M059J (cell line): ENCODE measurements around the gene MEGF6. TPM values are rescaled to one million over a fixed set of nuclear protein-coding genes. Genes with fewer than 3 reads are reported as not detected.

ENCODE experiments used
- DNase-seq: peaks from one replicate; pipeline ENCODE4 v3.0.0-alpha.2; 2012; ENCODE audit warnings: low read depth
- total RNA-seq: library from RNA; depleted of rRNA; stranded (reverse); fragments of >200 nt; shearing (Covaris generic); gene quantifications from 2 replicates; pipeline ENCODE4 v1.2.3, GENCODE V29; 2014; rRNA removed

MEGF6 gene
- total RNA-seq, 1 experiment from 2014 or later = 20.9 TPM

DNA sequence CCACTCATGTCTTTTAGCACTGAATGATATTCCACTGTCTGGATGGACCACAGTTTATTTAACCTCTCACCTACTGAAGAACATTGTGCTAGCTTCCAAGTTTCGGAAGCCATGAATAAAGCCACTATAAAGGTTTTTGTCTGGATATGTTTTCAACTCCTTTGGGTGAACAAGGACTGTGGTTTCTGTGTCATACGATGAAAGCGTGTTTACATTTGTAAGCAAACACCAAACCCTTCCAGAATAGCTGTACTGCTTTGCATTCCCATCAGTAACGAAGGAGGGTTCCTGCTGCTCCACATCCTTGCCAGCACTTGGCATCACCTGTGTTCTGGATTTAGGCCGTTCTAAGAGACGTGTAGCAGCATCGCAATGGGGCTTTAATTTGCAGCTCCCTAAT lies 167.5 kb downstream of the MEGF6 start:
- DNase-seq = peak; percentile 30

- no peak for DNase-seq
Observed at GRCh38 chr1:3442901-3443300, 168.4 kb downstream of the MEGF6 start.

DNA sequence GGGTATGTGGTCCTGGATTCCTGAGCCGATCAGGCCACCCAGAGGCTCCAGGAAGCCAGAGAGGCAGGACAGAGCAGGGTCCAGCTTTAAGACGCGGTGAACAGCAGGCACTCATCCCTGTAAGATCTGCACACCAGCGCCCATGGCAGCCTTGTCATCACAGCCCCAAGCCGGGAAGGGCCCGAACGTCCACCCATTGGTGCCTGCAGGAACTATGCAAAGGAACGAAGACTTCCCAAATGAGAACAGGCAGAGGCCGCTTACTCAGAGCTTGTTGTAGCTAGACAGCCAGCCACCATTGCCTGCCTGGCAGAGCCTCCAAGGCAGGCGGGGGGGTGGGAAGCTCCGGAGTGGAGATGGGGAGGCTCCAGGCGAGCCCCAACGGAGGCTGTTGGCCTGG lies 169.0 kb downstream of the MEGF6 start:
- no peak for DNase-seq

GRCh38 chr1:3441880-3442279 lies 169.4 kb downstream of the MEGF6 start:
- no peak for DNase-seq

- no peak for DNase-seq
Observed at GRCh38 chr1:3441410-3441847, 169.9 kb downstream of the MEGF6 start.

DNA sequence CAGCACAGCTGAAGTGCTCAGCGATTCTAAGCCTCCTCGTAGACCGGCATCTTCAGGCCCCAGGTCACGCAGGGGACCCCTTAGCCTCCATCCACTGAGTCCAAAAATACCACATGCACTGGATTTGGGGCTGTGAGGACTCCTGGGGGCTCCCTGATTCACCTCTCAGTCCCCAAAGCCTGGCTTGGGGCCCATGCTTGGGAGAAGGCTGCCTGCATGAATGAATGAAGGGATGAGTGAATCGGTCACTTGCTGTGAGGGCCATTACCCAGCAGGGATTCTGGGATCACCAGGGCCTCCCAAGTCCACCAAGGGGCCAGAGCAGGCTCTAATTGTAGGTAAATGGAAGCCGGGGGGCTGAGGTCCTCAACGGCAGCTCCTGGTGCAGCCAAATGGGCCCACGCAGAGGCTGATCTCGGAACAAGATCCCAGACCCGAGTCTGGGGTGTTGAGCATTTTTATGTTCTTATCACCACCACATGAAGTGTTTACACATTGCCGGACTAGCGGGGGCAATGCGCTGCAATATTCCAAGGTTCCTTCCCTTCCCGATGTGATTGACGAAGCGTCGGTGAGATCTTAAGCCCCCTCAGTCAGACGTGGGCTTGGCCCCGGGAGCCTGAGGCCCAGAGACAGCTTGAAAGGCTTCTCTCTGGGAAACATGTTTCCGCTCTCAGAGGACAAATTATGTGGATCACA lies 170.4 kb downstream of the MEGF6 start:
- DNase-seq = no peak

DNA sequence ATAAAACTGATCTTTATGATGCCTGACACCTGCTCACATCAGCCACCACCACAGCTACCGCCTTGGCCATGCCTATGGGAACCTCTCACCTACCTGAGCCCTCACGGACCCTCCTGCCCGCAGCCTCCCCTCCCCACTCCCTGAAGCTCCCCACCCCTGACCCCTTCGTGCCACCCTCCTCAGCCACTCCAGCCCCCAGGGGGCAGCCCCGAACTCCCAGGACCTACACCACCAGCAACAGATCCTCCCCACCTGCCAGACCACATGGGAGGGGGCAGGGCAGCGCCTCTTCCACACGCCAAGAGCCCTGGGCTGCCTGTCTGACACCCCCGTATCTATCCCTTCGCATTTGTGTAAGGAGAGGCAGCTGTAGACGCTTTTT lies 171.0 kb downstream of the MEGF6 start:
- no peak for DNase-seq

Other genes starting within 250 kb of the MEGF6 start
- gene ARHGEF16, start 156.8 kb downstream of the MEGF6 start, total RNA-seq = 0.59 and 3.0 TPM in 2 replicates
- gene TPRG1L, start 13.5 kb upstream of the MEGF6 start, total RNA-seq = 12.8 and 16.0 TPM in 2 replicates
- 17.3 and 18.8 TPM in 2 replicates for gene WRAP73, start 38.6 kb upstream of the MEGF6 start, total RNA-seq
- 0.42 and 0.91 TPM in 2 replicates for gene TP73, start 41.0 kb upstream of the MEGF6 start, total RNA-seq
- not detected in 2 replicates for gene CCDC27, start 140.9 kb upstream of the MEGF6 start, total RNA-seq
- not detected in 2 replicates for gene SMIM1, start 161.2 kb upstream of the MEGF6 start, total RNA-seq
- 19.2 and 32.9 TPM in 2 replicates for gene LRRC47, start 185.0 kb upstream of the MEGF6 start, total RNA-seq
- gene CEP104, start 245.7 kb upstream of the MEGF6 start, total RNA-seq = 25.4 and 36.7 TPM in 2 replicates
- gene DFFB, start 246.0 kb upstream of the MEGF6 start, total RNA-seq = 1.6 and 8.6 TPM in 2 replicates